Activated CD4-positive, alpha-beta T cell treated with anti-CD3 and anti-CD28 coated beads, Interleukin-2, amount 50 U/mL, for 4 hours (primary cell): ENCODE results near the gene LRRC28.

Source experiments
- DNase-seq, 2 experiments: peaks; one replicate each; pipeline ENCODE4 v3.0.0-alpha.2; 2020

Gene LRRC28

GRCh38 chr15:99307735-99308134 lies 56.5 kb downstream of the LRRC28 start:
- DNase-seq, result no peak

- no peak for DNase-seq
These were observed 59.5 kb downstream of the LRRC28 start for GRCh38 chr15:99310745-99311144.

- no peak for DNase-seq
These were observed 60.9 kb downstream of the LRRC28 start for GRCh38 chr15:99312228-99312627.

GRCh38 chr15:99312794-99313193 lies 61.5 kb downstream of the LRRC28 start:
- no peak for DNase-seq

- DNase-seq, result no peak
These were observed 64.4 kb downstream of the LRRC28 start for GRCh38 chr15:99315636-99316035.

GRCh38 chr15:99320374-99321215 lies 69.3 kb downstream of the LRRC28 start:
- DNase-seq, result no peak

GRCh38 chr15:99321468-99321867 lies 70.2 kb downstream of the LRRC28 start:
- DNase-seq, result no peak

GRCh38 chr15:99322643-99323405 lies 71.5 kb downstream of the LRRC28 start:
- no peak for DNase-seq

GRCh38 chr15:99324082-99324620 lies 72.9 kb downstream of the LRRC28 start:
- no peak for DNase-seq

- no peak for DNase-seq
These were observed 73.4 kb downstream of the LRRC28 start for GRCh38 chr15:99324700-99325099.

GRCh38 chr15:99326235-99326634 lies 75.0 kb downstream of the LRRC28 start:
- no peak for DNase-seq

GRCh38 chr15:99328106-99329072 lies 77.1 kb downstream of the LRRC28 start:
- DNase-seq, result no peak

- no peak for DNase-seq
These were observed 80.1 kb downstream of the LRRC28 start for GRCh38 chr15:99331381-99331780.

GRCh38 chr15:99333413-99333812 lies 82.1 kb downstream of the LRRC28 start:
- DNase-seq, result no peak

- no peak for DNase-seq
These were observed 82.7 kb downstream of the LRRC28 start for GRCh38 chr15:99333981-99334380.

GRCh38 chr15:99335508-99335907 lies 84.2 kb downstream of the LRRC28 start:
- no peak for DNase-seq

GRCh38 chr15:99336794-99337193 lies 85.5 kb downstream of the LRRC28 start:
- no peak for DNase-seq

- DNase-seq, result no peak
These were observed 89.1 kb downstream of the LRRC28 start for GRCh38 chr15:99340347-99340746.

GRCh38 chr15:99341786-99342185 lies 90.5 kb downstream of the LRRC28 start:
- DNase-seq, result no peak

GRCh38 chr15:99343208-99343607 lies 91.9 kb downstream of the LRRC28 start:
- DNase-seq, result no peak

GRCh38 chr15:99343881-99344551 lies 92.7 kb downstream of the LRRC28 start:
- DNase-seq, result peak; percentile 48 to 54

- no peak for DNase-seq
These were observed 93.4 kb downstream of the LRRC28 start for GRCh38 chr15:99344639-99345038.
